CD4-positive, alpha-beta T cell treated with Interferon alpha-2 for 1 hour (primary cell): Measurements from ENCODE around the gene LRRC70.

Experiments
- DNase-seq, 2 donors: peaks; one replicate each; pipeline ENCODE4 v3.0.0-alpha.2; 2020 to 2022

Gene LRRC70

GRCh38 chr5:62575066-62575465 lies 3.6 kb upstream of the LRRC70 start:
- no peak for DNase-seq

GRCh38 chr5:62575489-62575888 lies 3.1 kb upstream of the LRRC70 start:
- no peak for DNase-seq

GRCh38 chr5:62576570-62577170 lies 1.9 kb upstream of the LRRC70 start:
- no peak for DNase-seq

GRCh38 chr5:62577488-62577887 lies 1.1 kb upstream of the LRRC70 start:
- DNase-seq, result no peak

DNA sequence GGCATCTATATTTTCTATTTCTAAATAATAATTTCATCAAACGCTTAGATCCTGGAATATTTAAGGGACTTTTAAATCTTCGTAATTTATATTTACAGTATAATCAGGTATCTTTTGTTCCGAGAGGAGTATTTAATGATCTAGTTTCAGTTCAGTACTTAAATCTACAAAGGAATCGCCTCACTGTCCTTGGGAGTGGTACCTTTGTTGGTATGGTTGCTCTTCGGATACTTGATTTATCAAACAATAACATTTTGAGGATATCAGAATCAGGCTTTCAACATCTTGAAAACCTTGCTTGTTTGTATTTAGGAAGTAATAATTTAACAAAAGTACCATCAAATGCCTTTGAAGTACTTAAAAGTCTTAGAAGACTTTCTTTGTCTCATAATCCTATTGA lies 1.1 kb downstream of the LRRC70 start:
- DNase-seq, result no peak

GRCh38 chr5:62581836-62582597 lies 3.4 kb downstream of the LRRC70 start:
- no peak for DNase-seq

GRCh38 chr5:62584391-62584790 lies 5.8 kb downstream of the LRRC70 start:
- no peak for DNase-seq

DNA sequence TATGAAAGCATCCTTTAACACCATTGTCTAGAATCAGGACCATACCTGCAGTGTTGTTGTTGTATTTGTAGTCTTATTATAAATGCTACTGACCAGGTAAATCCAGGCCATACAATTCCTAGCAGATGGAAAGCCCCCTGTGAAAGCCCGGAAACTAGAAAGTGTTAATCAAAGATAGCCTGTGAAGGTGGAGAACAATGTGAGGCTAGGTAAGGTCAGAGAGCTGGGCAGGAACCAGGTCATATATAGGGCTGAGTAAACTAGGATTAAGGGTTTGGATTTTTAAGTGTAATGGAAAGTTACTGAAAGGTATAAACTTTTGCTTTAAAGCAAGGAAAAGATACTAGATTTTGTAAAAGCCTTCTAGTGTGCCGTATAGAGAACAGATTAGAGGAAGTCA lies 6.7 kb downstream of the LRRC70 start:
- DNase-seq, result no peak

DNA sequence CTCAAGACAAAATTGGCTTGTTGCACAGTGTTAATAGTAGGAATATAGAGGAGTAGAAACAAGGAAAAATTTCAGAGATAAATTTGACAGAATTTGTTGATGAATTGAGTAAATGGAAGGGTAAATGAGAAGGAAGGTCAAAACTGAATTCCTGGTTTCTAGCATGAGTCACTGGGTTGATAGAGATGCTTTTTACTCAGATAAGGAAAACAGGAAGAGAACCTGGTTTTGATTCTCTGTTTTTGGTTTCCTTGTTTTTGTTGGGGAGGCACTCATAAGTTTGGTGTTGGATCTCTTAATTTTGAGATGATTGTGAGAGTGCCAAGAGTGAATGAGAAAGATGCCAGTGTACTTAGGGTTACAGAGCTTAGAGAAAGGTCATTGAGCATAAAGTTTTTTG lies 7.1 kb downstream of the LRRC70 start:
- no peak for DNase-seq

GRCh38 chr5:62587737-62588136 lies 9.1 kb downstream of the LRRC70 start:
- no peak for DNase-seq

- no peak for DNase-seq
These were observed 10.0 kb downstream of the LRRC70 start for GRCh38 chr5:62588668-62589067.

DNA sequence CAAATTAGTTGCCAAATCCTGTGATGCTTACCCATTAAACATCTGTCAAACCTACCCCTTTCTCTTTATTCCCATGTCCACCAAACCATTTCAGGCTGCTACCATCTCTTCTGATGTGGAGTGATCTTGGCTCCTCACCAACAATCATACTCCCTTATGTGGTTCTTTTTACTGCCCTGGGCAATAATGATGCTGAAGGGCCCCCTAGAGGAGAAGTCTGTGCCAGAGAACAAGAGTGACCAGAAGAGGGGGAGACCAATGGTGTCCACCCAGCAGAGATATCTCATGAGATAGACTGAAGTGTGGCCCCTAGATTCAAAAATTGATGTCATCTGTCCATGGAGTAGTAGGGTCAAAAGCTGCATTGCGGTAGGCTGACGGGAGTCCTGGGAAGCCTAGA lies 10.9 kb downstream of the LRRC70 start:
- DNase-seq, result no peak

DNA sequence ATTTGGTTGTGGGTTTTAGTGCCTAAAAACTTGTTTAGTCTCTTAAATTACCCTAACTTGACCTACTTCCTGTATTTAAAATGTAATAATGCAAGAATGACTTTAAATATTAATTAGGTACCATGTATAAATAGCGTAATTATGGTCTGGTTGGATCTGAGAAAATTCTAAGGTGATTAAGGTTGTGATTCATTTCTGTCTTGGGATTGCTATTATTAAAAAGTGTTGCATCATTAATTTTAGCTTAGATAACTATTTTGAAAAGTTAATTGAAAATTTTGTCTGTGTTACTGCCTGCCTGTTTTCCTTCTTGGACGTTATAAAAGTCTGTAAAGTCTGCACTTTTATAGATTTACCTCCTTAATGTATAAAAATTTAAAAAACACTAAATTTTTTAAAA lies 11.8 kb downstream of the LRRC70 start:
- no peak for DNase-seq

DNA sequence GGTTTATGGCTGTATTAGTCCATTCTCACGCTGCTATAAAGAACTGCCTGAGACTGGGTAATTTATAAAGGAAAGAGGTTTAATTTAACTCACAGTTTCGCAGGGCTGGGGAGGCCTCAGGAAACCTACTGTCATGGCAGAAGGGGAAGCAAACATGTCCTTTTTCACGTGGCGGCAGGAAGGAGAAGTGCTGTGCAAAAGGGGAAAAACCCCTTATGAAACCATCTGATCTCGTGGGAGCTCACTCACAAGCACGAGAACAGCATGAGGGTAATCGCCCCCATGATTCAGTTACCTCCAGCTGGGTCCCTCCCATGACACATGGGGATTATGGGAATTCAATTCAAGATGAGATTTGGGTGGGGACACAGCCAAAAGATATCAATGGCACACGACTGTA lies 13.9 kb downstream of the LRRC70 start:
- peak in 1 of 2 donors; percentile 21 for DNase-seq

DNA sequence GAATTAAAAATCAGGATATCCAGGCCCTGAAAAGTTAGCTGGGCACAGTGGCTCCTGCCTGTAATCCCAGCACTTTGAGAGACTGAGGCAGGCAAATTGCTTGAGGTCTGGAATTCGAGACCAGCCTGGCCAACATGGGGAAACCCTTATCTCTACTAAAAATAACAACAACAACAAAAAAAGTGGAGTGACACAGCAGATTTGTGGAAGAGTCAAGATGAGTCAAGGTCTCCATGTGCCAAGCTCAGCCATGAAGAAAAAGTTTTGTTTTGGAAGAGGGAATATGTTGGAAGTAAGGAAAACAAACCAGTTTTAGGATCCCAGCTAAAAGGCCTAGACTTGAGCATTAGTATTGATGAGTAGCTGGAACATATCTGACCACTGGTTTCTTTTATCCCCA lies 14.7 kb downstream of the LRRC70 start:
- no peak for DNase-seq

- DNase-seq, result no peak
These were observed 15.9 kb downstream of the LRRC70 start for GRCh38 chr5:62594364-62594984.

DNA sequence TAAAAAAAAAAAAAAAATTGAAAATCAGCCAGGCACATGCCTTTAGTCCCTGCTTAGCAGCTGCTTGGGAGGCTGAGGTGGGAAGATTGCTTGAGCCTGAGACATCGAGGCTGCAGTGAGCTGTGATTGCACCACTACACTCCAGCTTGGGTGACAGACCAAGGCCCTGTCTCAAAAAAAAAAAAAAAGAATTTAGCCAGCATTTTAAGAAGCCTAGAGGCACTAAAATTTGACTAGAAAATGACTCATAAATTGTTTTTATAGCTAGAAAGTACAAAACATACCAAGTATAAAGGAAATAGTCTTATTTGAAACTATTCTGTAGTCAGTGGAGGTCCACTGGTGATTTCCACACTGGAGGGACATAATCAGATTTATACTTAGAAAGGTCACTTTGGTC lies 17.5 kb downstream of the LRRC70 start:
- no peak for DNase-seq

- no peak for DNase-seq
These were observed 18.1 kb downstream of the LRRC70 start for GRCh38 chr5:62596691-62597090.

DNA sequence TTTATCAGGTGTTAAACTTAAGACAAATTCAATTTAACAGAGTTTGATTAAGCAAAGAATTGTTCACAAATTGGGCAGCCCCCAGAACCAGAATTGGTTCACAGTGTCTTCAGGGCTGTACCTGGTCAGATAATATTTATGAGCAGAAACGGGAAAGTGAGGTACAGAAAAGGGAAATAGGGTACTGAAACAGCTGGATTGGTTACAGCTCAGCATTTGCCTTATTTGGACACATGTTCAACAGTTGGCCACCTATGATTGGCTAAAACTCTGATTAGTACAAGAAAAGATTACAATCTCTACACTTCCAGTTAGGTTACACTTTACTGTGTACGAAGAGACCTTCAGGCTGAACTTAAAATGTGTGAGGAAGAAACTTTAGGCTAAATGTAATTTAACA lies 18.7 kb downstream of the LRRC70 start:
- no peak for DNase-seq

GRCh38 chr5:62600560-62601252 lies 22.1 kb downstream of the LRRC70 start:
- DNase-seq, result no peak

GRCh38 chr5:62603934-62604333 lies 25.3 kb downstream of the LRRC70 start:
- no peak for DNase-seq

DNA sequence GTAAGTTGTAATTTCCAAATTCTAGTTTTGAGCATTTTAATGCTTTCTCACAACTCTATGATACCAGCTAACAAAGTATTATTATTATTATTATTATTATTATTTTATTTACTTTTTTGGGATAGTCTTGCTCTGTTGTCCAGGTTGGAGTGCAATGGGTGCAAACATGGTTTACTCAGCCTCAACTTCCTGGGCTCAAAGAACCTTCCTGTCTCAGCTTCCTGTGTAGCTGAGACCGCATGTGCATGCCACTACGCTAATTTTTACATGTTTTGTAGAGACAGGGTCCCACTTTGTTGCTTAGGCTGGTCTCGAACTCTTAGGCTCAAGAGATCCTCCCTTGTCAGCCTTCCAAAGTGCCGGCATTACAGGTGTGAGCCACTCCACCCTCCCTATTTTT lies 27.0 kb downstream of the LRRC70 start:
- no peak for DNase-seq

- DNase-seq, result no peak
These were observed 28.3 kb downstream of the LRRC70 start for GRCh38 chr5:62606878-62607277.

GRCh38 chr5:62607615-62608014 lies 29.0 kb downstream of the LRRC70 start:
- no peak for DNase-seq
